ENCODE data around the gene NLGN3.
A peak's percentile ranks its signal among the peaks of the same experiment; 100 is the strongest.
"Not testable (repeated sequence)": the region's sequence is repeated elsewhere in the genome, so short reads cannot be mapped to it uniquely, and the experiment has no call there.

NLGN3 gene

DNA sequence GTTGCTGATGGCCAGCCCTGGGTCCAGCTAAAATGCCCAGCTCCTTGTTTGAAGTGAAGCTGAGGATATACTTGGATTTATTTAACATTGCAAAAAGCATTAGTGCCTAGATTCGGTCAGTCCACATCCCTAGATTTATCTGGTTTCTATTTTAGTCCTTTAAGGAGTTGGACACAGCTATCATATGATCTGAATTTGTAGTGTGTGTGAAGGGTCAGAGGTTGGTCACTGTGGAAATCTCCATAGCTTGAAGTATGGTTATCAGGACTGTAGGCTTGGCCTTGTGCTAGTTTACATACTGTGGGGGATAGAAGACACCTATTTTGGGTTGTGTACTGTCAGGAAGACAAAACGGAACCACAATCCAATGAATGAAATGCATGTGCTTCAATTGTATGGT is 28.8 kb downstream of the NLGN3 start:
- DNase-seq = no peak

DNA sequence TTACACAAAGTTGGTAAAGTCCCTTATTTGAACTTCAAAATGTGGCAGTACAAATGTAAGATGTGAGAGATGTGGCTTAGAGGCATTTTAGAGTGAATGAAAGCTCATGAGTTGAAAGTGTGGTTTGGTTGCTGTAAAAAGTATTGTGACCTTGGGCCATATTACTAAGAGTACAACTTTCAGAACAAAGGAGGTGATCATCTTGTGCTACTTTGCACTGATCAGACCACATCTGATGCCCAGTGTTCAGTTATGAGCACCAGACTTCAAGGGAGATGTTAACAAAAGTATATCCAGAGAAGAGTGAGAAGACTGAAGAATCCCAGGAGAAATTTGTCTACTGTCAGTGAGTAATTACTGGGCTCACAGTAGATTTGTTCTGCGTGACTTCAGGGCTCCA is 30.2 kb downstream of the NLGN3 start:
- no peak for DNase-seq

DNA sequence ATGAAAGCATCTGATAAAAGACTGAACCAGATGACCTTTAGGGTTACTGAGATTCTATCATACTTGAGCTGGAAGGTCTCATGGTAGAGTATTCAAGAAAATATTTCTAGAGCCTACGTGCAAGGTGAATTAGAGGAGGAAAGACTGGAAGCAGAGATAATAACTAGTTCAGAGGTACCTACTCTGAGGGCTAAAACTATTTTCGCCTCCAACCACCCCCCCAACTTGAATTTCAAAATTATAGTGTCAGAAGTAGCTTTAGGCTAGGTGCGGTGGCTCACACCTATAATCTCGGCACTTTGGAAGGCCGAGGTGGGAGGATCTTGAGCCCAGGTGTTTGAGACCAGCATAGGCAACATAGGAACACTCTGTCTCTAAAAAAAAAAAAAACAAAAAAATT is 30.9 kb downstream of the NLGN3 start:
- DNase-seq = no peak

DNA sequence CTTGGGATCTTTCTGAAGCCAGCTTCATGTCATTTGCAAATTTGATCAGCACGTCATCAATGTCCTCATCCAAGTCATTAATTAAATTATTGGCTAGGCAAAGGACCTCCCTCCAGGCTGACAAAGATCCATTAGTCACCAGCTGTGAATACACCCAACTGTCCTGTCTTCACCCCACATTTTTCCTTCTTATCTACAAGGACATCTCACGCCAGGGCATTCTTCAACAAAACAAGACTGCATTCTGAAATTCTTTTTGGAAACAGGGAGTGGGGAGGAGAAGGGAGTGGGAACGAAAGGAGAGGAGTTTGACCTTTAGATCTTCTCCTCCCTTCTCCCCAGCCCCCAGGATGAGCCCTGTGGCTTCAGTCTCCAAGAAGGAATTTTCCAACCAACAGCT is 32.7 kb downstream of the NLGN3 start:
- no peak for DNase-seq

DNA sequence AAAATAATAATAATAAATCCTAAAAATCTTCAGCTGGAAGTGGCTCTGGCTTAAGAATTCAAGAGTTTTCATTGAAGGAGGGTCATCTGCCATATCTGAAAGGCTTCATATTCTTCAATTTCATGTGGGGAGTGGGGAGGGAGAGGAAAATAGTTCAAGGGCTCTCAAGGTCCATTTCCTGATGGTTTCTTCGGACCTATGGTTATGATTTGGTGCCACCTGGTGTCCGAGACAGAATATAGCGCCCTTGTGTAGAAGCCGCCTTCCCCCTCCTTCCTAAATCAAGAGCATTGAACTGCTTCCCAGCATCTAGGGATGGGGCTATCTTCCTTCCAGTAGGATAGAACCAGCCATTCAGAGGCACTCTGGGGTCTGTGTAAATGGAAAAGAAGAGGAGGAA is 34.3 kb downstream of the NLGN3 start:
- peak; percentile 45 for DNase-seq

DNA sequence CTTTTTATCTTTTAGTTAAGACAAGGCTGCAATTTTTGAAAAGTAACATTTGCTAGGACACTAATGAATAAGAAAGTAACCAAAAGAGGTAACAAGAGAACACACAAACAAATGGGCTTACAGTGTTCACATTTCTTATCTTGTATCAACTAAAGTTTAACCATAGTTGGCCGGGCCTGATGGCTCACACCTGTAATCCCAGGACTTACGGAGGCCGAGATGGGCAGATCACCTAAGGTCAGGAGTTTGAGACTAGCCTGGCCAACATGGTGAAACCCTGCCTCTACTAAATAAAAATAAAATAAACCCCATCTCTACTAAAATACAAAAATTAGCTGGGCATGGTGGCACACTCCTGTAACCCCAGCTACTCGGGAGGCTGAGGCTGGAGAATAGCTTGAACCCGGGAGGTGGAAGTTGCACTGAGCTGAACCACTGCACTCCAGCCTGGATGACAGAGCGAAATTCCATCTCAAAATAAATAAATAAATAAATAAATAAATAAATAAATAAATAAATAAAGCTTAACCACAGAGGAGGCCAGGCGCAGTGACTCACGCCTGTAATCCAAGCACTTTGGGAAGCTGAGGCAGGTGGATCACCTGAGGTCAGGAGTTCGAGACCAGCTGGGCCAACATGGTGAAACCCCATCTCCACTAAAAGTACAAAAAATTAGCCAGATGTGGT is 36.1 kb downstream of the NLGN3 start:
- not testable (repeated sequence) for DNase-seq

DNA sequence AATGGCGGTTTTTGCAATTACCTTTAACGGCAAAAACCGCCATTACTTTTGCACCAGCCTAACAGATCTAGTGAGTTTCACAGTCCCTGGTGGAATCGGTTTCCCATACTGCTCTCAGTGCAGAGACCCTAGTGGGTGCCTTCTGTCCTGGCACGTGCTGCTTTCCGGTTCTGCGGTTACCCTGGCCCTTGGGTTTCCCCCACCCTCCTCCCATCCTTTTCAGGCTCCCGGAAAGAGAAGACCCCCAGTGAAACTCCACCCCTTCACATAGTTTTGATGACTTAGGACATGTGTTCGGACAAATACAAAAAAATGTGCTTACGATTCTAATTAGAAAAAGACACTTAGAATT is 36.9 kb downstream of the NLGN3 start:
- peak; percentile 62 for DNase-seq

DNA sequence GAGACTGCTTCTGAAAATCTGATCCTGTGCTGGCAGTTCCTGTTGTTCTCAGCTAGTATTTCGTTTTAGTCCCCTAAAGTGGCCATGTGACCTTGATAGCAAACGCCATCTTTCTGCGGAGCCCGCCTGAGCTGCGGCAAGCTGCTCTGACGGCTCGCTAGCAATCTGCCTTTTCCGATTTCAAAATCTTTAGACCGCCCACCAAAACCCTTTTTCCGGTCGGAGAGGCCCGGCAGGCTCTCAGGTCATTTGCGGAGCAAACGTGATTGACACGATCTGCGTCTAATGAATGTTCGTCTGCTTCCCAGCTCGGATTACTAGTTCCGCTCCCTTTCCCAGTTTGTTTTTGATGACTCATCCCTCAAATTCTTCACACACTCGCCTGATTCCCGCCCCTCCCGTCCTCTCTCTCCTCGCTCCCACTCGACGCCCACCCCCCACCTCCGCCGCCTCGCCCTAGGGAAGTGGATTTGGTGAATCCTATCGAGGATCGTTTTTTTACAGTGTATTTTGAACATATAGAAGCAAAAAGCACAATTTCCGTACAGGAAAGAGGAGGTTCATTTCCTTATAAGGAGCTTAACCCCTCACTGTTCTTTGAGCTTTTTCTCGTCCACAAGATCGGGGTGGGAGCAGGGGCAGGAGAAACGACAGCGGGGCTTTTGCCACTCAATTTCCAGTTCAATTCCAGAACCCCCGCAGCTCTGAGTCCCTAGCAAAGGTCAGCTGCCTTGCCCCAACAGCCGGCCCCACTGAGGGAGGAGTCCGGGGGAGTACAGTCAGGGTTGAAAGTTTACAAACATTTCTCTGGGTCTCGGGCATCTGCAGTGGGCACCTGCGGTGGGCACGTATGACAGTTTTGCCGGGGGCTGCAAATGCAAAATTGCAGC is 37.5 kb downstream of the NLGN3 start:
- peak; percentile 89 for DNase-seq

DNA sequence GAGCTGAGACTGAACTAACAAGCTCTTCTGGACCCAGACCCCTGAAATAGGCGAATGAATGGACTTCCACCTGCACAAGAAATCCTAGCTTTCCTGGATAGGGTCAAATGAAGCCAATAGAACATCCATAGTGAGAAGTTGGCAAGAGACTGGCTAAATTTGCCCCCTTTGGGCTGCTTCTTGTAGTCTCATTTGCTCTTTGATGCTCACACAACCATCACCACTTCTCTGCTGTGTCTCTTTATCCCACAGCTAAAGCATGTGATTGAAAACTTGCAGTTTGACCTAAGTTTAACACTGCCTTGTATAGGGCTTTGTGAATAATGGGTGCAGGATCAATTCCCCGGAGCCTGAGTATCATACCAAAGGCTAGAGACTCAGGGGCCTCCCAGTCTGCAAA is 38.2 kb downstream of the NLGN3 start:
- no peak for DNase-seq

DNA sequence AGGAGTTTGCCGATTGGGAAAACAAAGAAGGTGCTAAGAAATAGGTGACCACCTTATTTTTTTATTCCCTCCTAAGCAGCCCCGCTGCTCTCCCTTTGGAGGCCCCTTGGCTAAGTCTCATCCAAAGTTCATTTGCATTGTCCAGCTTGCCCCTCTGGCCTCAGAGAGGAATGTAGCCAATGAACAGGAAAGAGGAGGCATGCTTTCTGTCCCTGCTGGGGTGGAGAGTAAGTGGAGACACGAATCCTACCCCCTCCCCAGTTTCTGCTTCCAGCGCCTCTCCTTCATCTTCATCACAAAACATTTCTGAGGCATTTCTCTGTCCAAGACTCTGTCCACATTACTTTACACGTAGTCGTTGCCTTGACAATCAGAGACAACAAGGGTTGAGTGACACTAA is 38.7 kb downstream of the NLGN3 start:
- DNase-seq = no peak

DNA sequence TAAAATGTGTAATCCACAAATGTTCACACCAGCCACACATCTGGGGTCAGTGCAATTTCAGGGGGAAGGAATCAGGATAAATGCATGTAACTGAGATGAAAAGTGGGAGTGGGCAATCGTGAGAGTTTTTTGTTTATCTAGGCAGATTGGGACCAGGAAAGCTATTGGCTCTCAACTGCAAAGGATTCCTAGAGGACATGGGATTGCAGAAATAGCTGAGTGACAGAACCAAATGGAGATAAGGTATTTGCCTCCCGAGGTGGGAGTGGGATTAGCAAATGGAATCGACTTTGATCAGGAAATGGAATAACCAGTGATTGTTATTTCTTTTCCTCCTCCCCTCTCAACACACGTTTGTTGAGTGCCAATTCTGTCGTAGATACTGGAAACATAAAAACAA is 39.5 kb downstream of the NLGN3 start:
- DNase-seq = no peak

DNA sequence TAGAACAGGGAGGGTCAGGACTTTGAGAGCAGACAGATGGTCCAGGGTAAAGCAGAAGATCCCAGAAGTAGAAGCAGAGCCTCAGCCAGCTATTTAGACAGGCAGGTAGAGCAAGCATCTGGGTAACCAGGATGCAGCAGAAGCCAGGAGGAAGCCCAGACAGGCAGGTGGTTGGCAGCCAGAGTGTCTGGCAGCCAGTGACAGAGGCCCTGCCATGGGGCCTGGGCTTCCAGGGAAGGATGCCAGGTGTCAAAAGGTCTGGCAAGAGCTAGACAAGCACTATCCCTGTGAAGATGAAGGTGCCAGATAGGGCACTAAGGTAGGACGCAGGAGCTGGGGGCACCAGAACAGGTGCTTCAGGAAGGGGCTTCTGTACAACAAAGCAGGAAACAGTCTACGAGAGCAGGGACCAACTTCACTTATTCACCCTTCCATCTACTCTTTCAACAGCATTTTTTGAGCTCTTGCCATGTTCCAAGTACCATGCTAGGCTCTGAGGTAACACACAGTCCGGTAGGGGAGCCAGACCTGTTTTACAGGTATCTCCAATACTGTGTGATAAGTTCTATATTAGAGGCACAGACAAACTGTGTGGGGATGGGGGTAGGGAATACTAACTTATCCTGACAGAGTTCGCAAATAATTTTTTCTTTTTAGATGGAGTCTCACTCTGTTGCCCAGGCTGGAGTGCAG is 40.3 kb downstream of the NLGN3 start:
- DNase-seq = no peak

DNA sequence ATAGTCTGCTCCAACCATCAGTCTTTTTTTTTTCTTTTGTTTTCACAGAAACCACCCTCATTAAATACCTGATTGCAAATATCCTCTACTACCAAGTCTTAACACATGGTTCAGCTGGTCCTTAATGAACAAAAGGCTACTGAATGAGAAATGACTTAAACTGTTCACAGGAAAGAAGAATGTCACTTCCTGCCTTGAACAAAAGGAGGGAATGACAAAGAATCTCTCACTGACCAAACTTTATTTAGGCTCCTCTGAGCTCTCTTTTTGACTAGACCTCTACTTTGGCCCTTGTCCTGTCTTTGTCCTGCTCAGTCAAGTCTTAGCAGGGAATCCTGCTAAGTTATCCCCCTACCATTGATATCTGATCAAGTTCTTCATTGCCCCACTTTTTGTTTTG is 46.6 kb downstream of the NLGN3 start:
- DNase-seq = no peak

DNA sequence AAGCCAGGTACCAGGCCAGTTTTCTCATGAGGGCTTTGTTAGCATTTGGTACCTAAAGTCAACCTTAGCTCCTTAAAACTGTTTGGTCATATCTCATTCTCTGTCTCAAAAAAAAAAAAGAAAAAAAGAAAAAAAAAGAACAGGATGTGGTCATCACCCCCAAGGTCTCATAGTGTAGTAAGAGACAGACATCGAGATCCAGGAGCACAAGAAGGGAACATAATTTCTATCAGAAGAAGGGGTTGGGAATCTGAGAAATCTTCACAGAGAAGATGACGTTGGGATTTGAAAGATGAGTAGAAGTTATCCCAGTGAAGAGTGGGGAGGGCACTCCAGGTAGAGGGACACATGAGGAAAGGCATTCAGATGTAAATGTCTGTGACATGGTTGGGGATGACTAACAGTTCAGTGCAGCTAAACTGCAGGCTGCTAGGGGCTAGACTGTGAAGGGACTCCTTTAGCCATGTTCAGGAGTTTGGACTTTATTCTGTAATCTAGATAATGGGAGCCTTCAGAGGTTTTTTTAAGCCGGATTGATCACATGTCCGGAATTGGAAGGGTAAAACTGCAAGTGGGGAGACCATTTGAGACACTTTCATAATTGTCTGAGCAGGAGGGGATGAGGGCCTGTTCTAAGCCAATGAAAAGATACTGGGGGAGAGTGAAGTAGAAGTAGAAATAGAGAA is 51.5 kb downstream of the NLGN3 start:
- DNase-seq = no peak

DNA sequence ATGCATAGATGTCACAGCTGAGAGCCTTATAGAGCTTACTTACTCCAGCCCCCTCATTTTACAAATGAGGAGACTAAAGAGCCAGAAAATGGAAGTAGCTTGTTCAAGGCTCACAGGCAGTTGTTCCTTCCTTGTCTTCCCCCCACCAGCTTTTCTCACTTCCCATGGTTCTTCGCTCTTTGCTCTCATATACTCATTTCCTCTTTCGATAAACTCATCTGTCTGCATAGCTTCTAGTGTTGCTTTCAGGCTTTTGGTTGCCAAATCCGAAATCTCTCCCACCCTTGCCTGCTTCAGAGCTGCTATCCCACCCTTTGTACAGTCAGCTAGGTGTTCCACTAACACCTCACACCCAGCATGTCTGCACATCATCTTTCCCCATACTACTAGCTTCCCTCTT is 53.4 kb downstream of the NLGN3 start:
- no peak for DNase-seq

DNA sequence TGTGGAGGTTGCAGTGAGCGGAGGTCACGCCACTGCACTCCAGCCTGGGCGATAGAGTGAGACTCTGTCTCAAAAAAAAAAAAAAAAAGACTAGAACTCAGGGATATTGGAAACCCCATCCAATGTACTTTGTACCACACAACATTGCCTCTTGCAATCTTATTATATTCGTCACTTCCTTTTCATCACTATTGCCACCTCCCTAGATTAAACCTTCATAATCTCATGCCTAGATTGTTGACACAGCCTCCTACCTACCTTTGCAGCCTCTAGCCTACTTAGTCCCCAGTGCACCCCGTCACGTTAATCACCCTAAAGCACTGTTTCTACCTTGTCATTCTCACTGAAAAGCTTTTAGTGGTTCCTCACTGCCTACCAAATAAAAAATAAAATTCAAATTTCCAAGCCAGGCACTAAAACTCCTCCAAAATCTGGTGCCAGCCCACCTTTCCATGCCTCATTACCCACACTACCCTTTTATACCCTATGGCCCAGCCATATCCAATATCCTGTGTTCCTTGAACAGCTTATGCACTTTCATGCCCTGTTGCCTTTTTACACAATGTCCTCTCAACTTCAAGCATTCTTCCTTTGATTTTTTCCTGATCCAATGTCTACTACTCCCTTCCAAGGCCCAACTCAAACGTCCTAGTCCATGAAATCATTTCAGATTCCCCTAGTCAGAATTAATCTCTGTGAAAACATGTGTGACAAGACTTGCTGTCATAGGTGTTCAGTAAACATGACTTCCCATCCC is 54.8 kb downstream of the NLGN3 start:
- DNase-seq = no peak

DNA sequence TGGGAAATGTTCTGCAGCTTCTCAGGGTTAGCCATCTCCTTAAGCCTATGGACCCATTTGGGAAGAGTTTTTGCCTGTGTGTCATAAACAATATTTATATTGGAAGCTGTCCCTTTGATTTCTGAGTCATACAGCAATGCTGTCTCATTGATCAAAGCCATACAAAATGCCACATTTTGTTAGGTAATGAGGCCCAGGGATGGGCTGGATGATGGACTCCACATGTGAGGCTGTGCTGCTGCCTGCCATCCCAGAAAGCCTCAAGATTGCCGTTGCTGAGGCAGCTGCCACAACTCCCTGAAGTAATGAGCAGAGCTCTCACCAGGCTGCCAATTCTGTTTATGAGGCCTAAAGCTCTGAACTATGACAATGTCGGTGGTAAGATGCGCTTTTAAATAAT is 66.2 kb downstream of the NLGN3 start:
- DNase-seq = no peak

DNA sequence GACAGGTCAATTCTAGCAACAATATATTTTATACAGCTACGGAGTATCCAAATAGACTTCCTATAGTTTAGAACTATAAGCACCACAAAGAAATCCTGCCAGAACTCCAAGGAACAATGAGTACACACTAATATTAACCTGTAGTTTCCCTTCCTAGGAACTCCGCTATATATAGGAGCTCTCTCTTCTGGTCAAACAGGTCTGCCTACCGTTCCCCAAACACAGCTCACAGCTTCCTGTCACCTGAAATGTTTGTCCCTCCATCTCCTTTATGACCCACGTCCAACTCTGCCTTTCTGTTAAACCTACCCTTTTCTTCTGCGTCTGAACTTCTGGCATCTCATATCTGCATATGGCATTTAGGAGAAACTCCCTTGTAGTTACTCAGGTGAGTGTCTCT is 67.9 kb downstream of the NLGN3 start:
- no peak for DNase-seq

DNA sequence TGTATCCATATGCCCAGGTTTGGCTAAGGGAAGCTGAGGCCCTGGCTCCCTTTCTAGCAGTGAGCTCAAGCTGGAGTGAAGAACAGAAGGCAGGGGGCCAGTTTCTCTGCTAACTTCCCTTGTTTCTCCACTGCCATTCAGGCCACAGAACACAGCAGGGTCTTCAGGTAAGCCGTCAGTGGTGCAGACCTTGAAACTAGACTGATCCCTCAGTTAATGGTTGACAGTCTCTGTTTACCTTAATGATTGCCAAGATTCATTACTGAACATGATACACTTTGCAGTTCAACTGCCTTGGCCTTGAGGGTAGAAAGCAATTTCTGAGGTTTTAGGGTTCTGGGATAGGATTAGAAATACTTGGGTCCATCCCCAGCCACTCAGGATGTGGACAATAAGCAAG is 69.5 kb downstream of the NLGN3 start:
- DNase-seq = no peak

DNA sequence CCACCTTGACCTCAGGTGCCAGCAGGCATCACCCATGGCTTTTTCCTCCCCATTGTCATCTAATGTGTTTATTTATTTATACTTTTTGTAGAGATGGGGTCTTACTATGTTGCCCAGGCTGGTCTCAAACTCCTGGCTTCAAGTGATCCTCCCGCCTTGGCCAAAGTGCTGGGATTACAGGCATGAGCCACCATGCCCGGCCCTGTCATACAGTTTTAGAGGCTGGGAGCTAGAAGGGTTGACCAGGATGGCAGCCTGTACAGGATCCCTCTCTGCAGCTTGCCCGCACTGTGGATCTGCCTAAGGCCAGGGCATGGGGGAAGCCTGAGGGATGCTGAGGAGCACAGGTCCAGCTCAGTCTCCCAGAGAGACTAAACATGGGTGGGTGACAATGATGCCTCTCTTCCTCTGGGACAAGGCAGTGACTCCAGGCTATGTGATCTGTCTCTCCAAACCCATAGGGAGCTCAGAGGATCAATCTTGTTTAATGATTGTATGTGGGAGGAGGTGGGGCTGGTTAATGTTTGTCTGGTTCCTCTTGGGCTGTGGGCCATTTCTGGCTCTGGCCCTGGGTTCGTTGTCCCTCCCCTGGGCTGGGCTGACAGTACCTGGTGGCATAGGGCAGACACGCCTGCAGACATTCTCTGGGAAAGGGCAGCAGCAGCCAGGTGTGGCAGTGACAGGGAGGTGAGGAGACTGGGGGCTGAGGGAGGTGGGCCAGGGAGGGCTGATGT is 70.1 kb downstream of the NLGN3 start:
- DNase-seq = no peak

DNA sequence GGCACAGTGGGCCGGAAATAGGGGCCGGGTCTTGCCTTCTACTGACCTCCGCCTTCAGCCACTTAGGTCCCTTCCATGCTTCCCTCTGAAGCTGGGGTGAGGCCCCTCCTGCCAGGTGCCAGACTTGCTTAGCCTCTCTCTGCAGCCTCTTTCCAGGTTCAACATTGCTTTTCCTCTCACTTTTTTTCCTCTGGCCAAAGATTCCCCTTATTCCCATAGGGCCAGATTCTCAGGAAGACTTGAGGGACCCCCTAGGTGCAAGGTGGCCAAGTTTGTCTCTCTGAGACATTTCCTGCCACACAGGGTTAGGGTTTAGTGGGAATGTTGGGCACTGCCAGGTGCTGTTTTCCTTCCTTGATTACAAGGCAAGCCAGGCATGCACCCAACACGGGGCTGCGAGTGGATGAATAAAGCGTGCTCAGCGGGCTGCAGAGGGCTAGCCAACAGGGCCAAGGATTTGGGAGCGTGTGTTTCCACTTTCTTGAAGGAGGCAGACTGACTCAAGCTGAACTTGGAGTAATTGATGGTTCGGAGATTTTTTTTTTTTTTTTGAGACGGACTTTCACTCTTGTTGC is 70.8 kb downstream of the NLGN3 start:
- DNase-seq = no peak

DNA sequence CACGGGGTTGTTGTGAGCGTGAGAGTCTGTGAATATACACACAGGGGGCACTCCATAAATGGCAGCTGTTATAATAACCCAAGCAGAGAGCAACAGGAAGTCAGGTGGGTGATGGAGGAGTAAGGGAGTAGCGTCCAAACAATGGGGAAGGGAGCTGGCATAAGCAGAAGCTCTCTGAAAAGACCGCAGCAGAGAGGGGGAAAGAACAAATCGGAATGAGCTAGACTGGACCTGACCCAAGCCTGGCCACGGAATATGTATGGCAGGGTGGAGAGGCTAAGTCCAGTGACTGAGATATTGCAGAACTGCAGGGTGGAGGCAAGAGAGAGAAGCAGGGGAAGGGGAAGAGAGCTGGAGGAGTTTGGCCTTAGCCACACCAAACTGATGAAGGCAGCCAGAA is 71.8 kb downstream of the NLGN3 start:
- DNase-seq = no peak

Measured in CD4-positive, alpha-beta T cell treated with Interleukin-15 for 1 hour (primary cell).